Endodermal cell (in vitro differentiated cells): ENCODE measurements around the gene EEF1A1. TPM values are rescaled to one million over a fixed set of nuclear protein-coding genes. Genes with fewer than 3 reads are reported as not detected.
"Not testable (repeated sequence)": the region's sequence is repeated elsewhere in the genome, so short reads cannot be mapped to it uniquely, and the experiment has no call there.

Experiments used
- DNase-seq: peaks from one replicate; pipeline ENCODE4 v3.0.0-alpha.2; 2017
- H3K27ac ChIP-seq: 2 replicates; pipeline ENCODE4 v1.5.1; 2013; ENCODE audit warnings: mild to moderate bottlenecking, low read depth, low read length, moderate library complexity
- H3K27me3 ChIP-seq: 2 replicates; pipeline ENCODE4 v1.6.1; 2013; ENCODE audit warnings: mild to moderate bottlenecking, low read length, moderate library complexity; ENCODE audit not compliant: insufficient read depth, control insufficient read depth, poor library complexity, severe bottlenecking
- H3K36me3 ChIP-seq: 2 replicates; pipeline ENCODE4 v1.7.0; 2013; ENCODE audit warnings: mild to moderate bottlenecking, low read length, moderate library complexity; ENCODE audit not compliant: control insufficient read depth, insufficient read depth
- H3K4me1 ChIP-seq: one replicate; pipeline ENCODE4 v1.7.0; 2013; ENCODE audit warnings: low read length; ENCODE audit not compliant: control insufficient read depth, insufficient read depth
- H3K4me3 ChIP-seq: 2 replicates; pipeline ENCODE4 v1.5.1; 2013; ENCODE audit warnings: mild to moderate bottlenecking, low read length, moderate library complexity
- H3K9ac ChIP-seq: 2 replicates; pipeline ENCODE4 v1.6.1; 2013; ENCODE audit warnings: mild to moderate bottlenecking, low read length, moderate library complexity; ENCODE audit not compliant: poor library complexity, severe bottlenecking; ENCODE audit errors: extremely low read depth
- H3K9me3 ChIP-seq: 2 replicates; pipeline ENCODE4 v1.6.1; 2013; ENCODE audit warnings: mild to moderate bottlenecking, low read length, moderate library complexity; ENCODE audit not compliant: control insufficient read depth
- H3K27ac Mint-ChIP-seq: 2 replicates; pipeline ENCODE4 v1.8.0; 2020; ENCODE audit warnings: mixed read lengths
- H3K27me3 Mint-ChIP-seq: 2 replicates; pipeline ENCODE4 v1.8.0; 2021; ENCODE audit warnings: mild to moderate bottlenecking, mixed read lengths; ENCODE audit not compliant: insufficient read depth
- H3K36me3 Mint-ChIP-seq: 2 replicates; pipeline ENCODE4 v1.8.0; 2020; ENCODE audit warnings: low read depth, mixed read lengths
- H3K4me1 Mint-ChIP-seq: 2 replicates; pipeline ENCODE4 v1.8.0; 2020; ENCODE audit warnings: mixed read lengths
- H3K4me3 Mint-ChIP-seq: 2 replicates; pipeline ENCODE4 v1.8.0; 2020; ENCODE audit warnings: mild to moderate bottlenecking, moderate library complexity, mixed read lengths
- H3K9me3 Mint-ChIP-seq: 2 replicates; pipeline ENCODE4 v1.8.0; 2020; ENCODE audit warnings: mild to moderate bottlenecking, mixed read lengths
- WGBS, 2 experiments: methylation state at CpG; one replicate each; pipeline versions ENCODE4 v1.1.5 to v1.1.7; 2013; ENCODE audit warnings: missing lambda C conversion rate in 2 of 2, mixed read lengths in 1 of 2; ENCODE audit not compliant: insufficient coverage in 1 of 2, insufficient read length in 1 of 2; 5-methylcytosine and 5-hydroxymethylcytosine counted together
- total RNA-seq, 2 donors: library from RNA; stranded (reverse); fragmentation: NEBNext Ultra II Directional in 1 of 2; extraction: Animal tissue kit (Norgen Biotek cat#: 25700) in 1 of 2; gene quantifications; 2 replicates in 1 of 2; 3 replicates in 1 of 2; pipeline ENCODE4 v1.2.1, GENCODE V29; 2021
- TF ChIP-seq, protein P1 (sequence below): fragments of 200-600 bp; sonication (generic); conservative IDR thresholded peaks from 2 replicates; pipeline ENCODE4 v1.5.0; 2021; ENCODE audit warnings: antibody characterized with exemption, mild to moderate bottlenecking

Gene EEF1A1
- total RNA-seq, 2 donors from 2014 or later = 8,118 to 11,075 TPM

DNA sequence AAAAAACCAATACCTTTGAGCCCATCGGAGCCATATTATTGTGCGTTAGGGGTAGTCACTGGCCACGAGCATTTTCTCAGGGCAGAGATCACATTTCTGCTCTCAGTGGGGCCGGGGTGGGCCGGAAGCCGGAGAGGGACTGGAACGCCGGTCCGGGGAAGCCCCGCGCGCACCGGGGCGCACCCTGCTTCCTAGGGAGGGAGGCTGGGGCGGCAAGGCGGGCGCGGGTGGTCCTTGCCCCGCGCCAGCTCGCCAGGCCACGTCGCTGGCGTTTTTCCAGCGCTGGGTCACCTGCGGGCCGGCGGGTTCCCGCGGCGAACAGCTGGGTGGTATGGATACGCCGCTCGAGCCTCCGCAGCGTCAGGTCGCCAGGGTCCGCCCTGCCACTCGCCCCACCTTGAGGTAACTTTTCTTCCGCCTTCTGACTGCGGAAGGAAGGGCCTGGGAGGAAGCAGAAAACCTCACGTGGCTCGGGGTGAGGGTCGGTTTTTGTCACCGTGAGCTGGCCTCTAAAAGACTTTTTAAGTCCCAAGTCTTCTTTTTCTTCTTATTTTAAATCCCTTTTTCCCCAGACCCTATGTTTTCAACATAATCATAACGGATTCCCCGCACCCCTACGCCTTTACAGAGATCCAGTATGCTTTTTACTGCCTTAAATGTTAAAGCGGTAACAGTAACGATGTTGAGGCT, 2.7 kb upstream of the EEF1A1 start:
- WGBS, 2 experiments = 94 to 97% methylated on average over 25 to 50 of the region's 50 CpGs
- no peaks in the 10 kb centered on the region for H3K9me3 Mint-ChIP-seq
- peaks cover 3% of the 10 kb centered on the region for H3K4me1 Mint-ChIP-seq
- peaks cover 21% of the 10 kb centered on the region for H3K36me3 ChIP-seq
- H3K4me1 ChIP-seq = no peaks in the 10 kb centered on the region
- TF ChIP-seq, protein P1, sequence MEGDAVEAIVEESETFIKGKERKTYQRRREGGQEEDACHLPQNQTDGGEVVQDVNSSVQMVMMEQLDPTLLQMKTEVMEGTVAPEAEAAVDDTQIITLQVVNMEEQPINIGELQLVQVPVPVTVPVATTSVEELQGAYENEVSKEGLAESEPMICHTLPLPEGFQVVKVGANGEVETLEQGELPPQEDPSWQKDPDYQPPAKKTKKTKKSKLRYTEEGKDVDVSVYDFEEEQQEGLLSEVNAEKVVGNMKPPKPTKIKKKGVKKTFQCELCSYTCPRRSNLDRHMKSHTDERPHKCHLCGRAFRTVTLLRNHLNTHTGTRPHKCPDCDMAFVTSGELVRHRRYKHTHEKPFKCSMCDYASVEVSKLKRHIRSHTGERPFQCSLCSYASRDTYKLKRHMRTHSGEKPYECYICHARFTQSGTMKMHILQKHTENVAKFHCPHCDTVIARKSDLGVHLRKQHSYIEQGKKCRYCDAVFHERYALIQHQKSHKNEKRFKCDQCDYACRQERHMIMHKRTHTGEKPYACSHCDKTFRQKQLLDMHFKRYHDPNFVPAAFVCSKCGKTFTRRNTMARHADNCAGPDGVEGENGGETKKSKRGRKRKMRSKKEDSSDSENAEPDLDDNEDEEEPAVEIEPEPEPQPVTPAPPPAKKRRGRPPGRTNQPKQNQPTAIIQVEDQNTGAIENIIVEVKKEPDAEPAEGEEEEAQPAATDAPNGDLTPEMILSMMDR = peak; percentile 26
- H3K27ac ChIP-seq = no peak overlapping the region
- H3K9ac ChIP-seq = no peak overlapping the region
- H3K27me3 ChIP-seq = no peaks in the 10 kb centered on the region
- peak; percentile 59 for DNase-seq
- H3K27ac Mint-ChIP-seq = peak overlapping the region; percentile 88
- H3K9me3 ChIP-seq = no peaks in the 10 kb centered on the region
- no peaks in the 10 kb centered on the region for H3K27me3 Mint-ChIP-seq
- peak overlapping the region; percentile 99 for H3K4me3 Mint-ChIP-seq
- H3K4me3 ChIP-seq = no peak overlapping the region
- H3K36me3 Mint-ChIP-seq = peaks cover 25% of the 10 kb centered on the region

DNA sequence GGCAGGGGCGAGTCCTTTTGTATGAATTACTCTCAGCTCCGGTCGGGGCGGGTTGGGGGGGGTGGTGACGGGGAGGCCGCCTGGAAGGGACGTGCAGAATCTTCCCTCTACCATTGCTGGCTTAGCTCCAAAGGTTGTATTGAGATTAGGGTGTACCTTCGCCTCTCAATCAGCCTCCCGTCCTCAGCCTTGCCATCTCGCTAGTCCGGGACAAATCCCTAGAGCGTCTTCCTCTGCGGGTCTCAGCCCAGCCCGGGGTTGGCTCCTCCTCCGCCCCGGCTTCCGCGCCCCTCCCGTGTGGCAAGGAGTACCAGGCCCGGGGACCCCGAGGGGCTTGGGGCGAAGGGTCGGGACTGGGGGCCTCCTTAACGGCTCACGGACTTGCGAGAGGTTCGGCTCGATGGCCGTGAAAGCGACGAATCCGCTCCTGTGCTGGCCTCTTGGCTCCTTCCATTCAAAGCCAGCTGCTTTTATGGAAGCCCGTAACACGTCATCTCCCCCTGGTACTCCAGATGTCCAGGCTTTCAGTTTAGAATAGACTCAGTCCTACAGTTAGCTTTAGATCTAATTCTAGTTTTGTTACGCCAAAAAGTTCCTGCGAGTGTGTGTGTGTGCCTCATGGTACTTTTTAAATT, 636 bp upstream of the EEF1A1 start:
- 0 to 1% methylated on average over 19 to 36 of the region's 36 CpGs for WGBS, 2 experiments
- TF ChIP-seq, protein P1 = no peak
- Mint-ChIP-seq H3K9me3 (no peaks in the 10 kb centered on the region), H3K36me3 (peaks cover 43% of the 10 kb centered on the region), H3K27ac (peak overlapping the region; percentile 100), H3K27me3 (no peaks in the 10 kb centered on the region), H3K4me3 (peak overlapping the region; percentile 99), H3K4me1 (peaks cover 15% of the 10 kb centered on the region)
- Histone ChIP-seq H3K9ac (peak overlapping the region; percentile 89), H3K27ac (peak overlapping the region; percentile 97), H3K4me3 (peak overlapping the region; percentile 92), H3K27me3 (no peaks in the 10 kb centered on the region), H3K4me1 (no peaks in the 10 kb centered on the region), H3K9me3 (no peaks in the 10 kb centered on the region), H3K36me3 (peaks cover 39% of the 10 kb centered on the region)
- no peak for DNase-seq

DNA sequence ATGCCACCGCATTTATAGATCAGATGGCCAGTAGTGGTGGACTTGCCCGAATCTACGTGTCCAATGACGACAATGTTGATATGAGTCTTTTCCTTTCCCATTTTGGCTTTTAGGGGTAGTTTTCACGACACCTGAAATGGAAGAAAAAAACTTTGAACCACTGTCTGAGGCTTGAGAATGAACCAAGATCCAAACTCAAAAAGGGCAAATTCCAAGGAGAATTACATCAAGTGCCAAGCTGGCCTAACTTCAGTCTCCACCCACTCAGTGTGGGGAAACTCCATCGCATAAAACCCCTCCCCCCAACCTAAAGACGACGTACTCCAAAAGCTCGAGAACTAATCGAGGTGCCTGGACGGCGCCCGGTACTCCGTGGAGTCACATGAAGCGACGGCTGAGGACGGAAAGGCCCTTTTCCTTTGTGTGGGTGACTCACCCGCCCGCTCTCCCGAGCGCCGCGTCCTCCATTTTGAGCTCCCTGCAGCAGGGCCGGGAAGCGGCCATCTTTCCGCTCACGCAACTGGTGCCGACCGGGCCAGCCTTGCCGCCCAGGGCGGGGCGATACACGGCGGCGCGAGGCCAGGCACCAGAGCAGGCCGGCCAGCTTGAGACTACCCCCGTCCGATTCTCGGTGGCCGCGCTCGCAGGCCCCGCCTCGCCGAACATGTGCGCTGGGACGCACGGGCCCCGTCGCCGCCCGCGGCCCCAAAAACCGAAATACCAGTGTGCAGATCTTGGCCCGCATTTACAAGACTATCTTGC, 725 bp downstream of the EEF1A1 start:
- peak overlapping the region; percentile 99 for H3K9ac ChIP-seq

DNA sequence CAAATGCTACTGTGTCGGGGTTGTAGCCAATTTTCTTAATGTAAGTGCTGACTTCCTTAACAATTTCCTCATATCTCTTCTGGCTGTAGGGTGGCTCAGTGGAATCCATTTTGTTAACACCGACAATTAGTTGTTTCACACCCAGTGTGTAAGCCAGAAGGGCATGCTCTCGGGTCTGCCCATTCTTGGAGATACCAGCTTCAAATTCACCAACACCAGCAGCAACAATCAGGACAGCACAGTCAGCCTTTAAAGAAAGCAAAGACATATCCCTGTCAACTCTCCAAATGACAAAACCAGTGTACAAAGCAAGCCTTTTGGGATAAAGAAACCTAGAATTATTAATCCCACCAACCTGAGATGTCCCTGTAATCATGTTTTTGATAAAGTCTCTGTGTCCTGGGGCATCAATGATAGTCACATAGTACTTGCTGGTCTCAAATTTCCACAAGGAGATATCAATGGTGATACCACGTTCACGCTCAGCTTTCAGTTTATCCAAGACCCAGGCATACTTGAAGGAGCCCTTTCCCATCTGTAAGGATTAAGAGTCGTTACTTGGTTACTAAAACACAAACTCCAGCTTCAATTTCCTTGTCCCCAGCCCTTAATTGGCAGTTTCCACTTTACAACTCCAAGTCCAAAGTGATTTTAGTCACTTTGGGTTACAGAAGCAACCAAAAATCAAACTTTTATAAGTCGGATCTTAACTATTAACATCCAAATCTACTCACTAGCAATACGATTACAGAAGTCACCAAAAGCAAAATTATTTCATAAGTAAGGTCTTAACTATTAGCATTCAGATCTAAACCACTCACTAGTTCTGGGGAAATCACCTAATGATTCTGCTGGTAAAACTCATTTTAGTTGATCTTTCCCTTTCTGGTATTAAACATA, 1.6 kb downstream of the EEF1A1 start:
- Histone ChIP-seq H3K36me3 (peaks cover 57% of the 10 kb centered on the region), H3K9ac (peak overlapping the region; percentile 99), H3K4me3 (peak overlapping the region; percentile 92), H3K27ac (peak overlapping the region; percentile 96)
- H3K27me3 ChIP-seq, H3K9me3 ChIP-seq, H3K4me1 ChIP-seq, H3K9me3 Mint-ChIP-seq, H3K27me3 Mint-ChIP-seq: not testable (repeated sequence)
- Mint-ChIP-seq H3K4me3 (peak overlapping the region; percentile 99), H3K4me1 (peaks cover 19% of the 10 kb centered on the region), H3K36me3 (peaks cover 55% of the 10 kb centered on the region), H3K27ac (peak overlapping the region; percentile 100)
- WGBS, 2 experiments = 4 to 10% methylated on average over 2 to 5 of the region's 8 CpGs
- DNase-seq = peak; percentile 8

More for the DNA sequence above, 725 bp downstream of the EEF1A1 start:
- Mint-ChIP-seq H3K27me3 (no peaks in the 10 kb centered on the region), H3K4me3 (peak overlapping the region; percentile 99), H3K9me3 (no peaks in the 10 kb centered on the region), H3K27ac (peak overlapping the region; percentile 100), H3K4me1 (peaks cover 19% of the 10 kb centered on the region), H3K36me3 (peaks cover 55% of the 10 kb centered on the region)
- DNase-seq = peak; percentile 64
- H3K9me3 ChIP-seq = no peaks in the 10 kb centered on the region
- peaks cover 52% of the 10 kb centered on the region for H3K36me3 ChIP-seq
- TF ChIP-seq, protein P1 = no peak
- H3K4me1 ChIP-seq = no peaks in the 10 kb centered on the region
- WGBS, 2 experiments = 0% methylated on average over 12 to 53 of the region's 56 CpGs
- H3K27me3 ChIP-seq = no peaks in the 10 kb centered on the region
- H3K27ac ChIP-seq = peak overlapping the region; percentile 96
- peak overlapping the region; percentile 92 for H3K4me3 ChIP-seq
